ENCODE results near the gene CAPN13. TPM values are rescaled to one million over a fixed set of nuclear protein-coding genes. Genes with fewer than 3 reads are reported as not detected.

Gene CAPN13
- total and polyA plus RNA-seq, 2 experiments from 2014 or later = 0.50 to 0.94 TPM

DNA sequence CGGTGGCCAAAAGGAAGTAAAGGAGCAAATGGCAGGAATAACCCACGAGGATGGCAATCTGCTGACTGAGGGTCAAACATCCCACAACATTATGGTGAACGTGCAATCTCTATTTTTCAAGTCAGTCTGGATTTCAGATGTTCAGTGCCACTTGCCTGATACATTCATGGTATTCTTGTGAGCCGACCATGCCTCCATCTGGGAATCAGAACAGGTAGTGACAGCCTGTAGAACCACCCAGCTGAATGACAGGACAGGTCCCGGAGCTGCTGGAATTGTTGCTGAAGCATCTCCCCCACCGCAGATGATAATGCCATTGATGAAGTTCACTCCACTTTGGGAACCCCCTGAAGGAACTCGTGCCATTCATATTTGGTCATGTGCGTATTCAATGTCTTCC is 123.2 kb downstream of the CAPN13 start (continued):
- TF ChIP-seq, protein P1, sequence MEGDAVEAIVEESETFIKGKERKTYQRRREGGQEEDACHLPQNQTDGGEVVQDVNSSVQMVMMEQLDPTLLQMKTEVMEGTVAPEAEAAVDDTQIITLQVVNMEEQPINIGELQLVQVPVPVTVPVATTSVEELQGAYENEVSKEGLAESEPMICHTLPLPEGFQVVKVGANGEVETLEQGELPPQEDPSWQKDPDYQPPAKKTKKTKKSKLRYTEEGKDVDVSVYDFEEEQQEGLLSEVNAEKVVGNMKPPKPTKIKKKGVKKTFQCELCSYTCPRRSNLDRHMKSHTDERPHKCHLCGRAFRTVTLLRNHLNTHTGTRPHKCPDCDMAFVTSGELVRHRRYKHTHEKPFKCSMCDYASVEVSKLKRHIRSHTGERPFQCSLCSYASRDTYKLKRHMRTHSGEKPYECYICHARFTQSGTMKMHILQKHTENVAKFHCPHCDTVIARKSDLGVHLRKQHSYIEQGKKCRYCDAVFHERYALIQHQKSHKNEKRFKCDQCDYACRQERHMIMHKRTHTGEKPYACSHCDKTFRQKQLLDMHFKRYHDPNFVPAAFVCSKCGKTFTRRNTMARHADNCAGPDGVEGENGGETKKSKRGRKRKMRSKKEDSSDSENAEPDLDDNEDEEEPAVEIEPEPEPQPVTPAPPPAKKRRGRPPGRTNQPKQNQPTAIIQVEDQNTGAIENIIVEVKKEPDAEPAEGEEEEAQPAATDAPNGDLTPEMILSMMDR (conservative IDR thresholded peaks at IDR 0.05; ENCODE audit: low read depth in 2 of 2) = no peak
- no peak for TF ChIP-seq POLR2AphosphoS5 (IDR thresholded peaks at IDR 0.05; ENCODE audit: low read depth)
- TF ChIP-seq CREB1 (CRISPR knock-in tag; IDR thresholded peaks at IDR 0.05; ENCODE audit: low read depth) = no peak
- no peak for TF ChIP-seq ZNF114 (CRISPR knock-in tag; IDR thresholded peaks at IDR 0.05)
- TF ChIP-seq EZH2 (IDR thresholded peaks at IDR 0.05; ENCODE audit: low read depth, unreplicated experiment) = no peak
- no peak for TF ChIP-seq NANOG (IDR thresholded peaks at IDR 0.05; ENCODE audit: borderline replicate concordance)
- TF ChIP-seq, protein P2, sequence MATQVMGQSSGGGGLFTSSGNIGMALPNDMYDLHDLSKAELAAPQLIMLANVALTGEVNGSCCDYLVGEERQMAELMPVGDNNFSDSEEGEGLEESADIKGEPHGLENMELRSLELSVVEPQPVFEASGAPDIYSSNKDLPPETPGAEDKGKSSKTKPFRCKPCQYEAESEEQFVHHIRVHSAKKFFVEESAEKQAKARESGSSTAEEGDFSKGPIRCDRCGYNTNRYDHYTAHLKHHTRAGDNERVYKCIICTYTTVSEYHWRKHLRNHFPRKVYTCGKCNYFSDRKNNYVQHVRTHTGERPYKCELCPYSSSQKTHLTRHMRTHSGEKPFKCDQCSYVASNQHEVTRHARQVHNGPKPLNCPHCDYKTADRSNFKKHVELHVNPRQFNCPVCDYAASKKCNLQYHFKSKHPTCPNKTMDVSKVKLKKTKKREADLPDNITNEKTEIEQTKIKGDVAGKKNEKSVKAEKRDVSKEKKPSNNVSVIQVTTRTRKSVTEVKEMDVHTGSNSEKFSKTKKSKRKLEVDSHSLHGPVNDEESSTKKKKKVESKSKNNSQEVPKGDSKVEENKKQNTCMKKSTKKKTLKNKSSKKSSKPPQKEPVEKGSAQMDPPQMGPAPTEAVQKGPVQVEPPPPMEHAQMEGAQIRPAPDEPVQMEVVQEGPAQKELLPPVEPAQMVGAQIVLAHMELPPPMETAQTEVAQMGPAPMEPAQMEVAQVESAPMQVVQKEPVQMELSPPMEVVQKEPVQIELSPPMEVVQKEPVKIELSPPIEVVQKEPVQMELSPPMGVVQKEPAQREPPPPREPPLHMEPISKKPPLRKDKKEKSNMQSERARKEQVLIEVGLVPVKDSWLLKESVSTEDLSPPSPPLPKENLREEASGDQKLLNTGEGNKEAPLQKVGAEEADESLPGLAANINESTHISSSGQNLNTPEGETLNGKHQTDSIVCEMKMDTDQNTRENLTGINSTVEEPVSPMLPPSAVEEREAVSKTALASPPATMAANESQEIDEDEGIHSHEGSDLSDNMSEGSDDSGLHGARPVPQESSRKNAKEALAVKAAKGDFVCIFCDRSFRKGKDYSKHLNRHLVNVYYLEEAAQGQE (IDR thresholded peaks at IDR 0.05; ENCODE audit: unreplicated experiment) = no peak
- TF ChIP-seq STAT1 (IDR thresholded peaks at IDR 0.05; ENCODE audit: unreplicated experiment) = no peak

DNA sequence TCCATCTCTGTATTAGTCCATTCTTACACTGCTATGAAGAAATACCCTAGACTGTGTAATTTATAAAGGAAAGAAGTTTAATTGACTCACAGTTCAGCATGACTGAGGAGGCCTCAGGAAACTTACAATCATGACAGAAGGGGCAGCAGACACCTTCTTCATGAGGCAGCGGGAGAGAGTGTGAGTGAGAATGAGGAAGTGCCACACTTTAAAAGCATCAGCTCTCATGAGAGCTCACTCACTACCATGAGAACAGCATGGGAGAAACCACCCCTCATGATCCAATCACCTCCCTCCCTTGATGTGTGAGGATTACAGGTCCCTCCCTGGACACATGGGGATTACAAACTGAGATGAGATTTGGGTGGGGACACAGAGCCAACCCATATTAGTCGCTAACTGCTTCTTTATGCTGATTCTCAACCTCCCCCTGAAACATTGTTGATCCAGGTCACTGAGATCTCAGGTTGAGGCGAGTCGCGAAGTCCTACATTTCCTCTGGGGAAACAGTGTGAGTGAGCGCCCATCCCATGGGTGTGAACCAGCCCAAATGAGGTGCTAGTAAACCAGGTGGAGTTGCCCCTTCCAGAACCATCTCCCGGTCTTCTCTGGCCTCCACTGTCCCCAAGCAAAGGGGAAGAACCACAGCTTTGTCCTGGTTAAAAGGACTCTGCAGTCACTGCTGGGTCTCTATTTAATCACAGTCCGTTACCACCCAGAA is 123.8 kb downstream of the CAPN13 start:
- H3K36me3 ChIP-seq (ENCODE audit: insufficient read depth) = no peaks in the 10 kb centered on the region
- no peaks in the 10 kb centered on the region for H3K9me3 Mint-ChIP-seq
- no peak overlapping the region for H3K4me3 ChIP-seq
- ATAC-seq = no peak
- peak overlapping the region; percentile 52; the same call in 1 of the 2 replicates for H2AFZ ChIP-seq
- no peak overlapping the region for H3K4me3 Mint-ChIP-seq
- no peak overlapping the region for H3K4me2 ChIP-seq
- H3K27ac ChIP-seq (ENCODE audit: low read depth) = no peak overlapping the region
- H3K27me3 Mint-ChIP-seq (ENCODE audit: insufficient read depth, low read depth, poor library complexity) = peaks cover 2% of the 10 kb centered on the region
- no peak overlapping the region for H3K27ac Mint-ChIP-seq
- no peaks in the 10 kb centered on the region for H3K36me3 Mint-ChIP-seq (ENCODE audit: low read depth)
- H3K9me2 ChIP-seq (ENCODE audit: insufficient read depth) = no peaks in the 10 kb centered on the region
- H3F3A ChIP-seq (replicated peaks; ENCODE audit: low read depth) = no peaks in the 10 kb centered on the region
- no peaks in the 10 kb centered on the region for H3K79me2 ChIP-seq (replicated peaks; ENCODE audit: insufficient read depth)
- H4K20me1 ChIP-seq (replicated peaks; ENCODE audit: insufficient read depth) = no peaks in the 10 kb centered on the region
- no peaks in the 10 kb centered on the region for H3K27me3 ChIP-seq (ENCODE audit: insufficient read depth)
- peaks cover 3% of the 10 kb centered on the region; the same call in 2 of the 3 replicates for H3K4me1 Mint-ChIP-seq
- no peaks in the 10 kb centered on the region for H3K4me1 ChIP-seq (ENCODE audit: insufficient read depth)
- no peak for DNase-seq (ENCODE audit: low spot score)
- TF ChIP-seq ZNF331 (CRISPR knock-in tag; IDR thresholded peaks at IDR 0.05; ENCODE audit: low read depth) = no peak
- no peak for TF ChIP-seq JUNB (IDR thresholded peaks at IDR 0.05; ENCODE audit: unreplicated experiment)
- TF ChIP-seq NANOG (IDR thresholded peaks at IDR 0.05; ENCODE audit: borderline replicate concordance) = no peak
- TF ChIP-seq, protein P3, sequence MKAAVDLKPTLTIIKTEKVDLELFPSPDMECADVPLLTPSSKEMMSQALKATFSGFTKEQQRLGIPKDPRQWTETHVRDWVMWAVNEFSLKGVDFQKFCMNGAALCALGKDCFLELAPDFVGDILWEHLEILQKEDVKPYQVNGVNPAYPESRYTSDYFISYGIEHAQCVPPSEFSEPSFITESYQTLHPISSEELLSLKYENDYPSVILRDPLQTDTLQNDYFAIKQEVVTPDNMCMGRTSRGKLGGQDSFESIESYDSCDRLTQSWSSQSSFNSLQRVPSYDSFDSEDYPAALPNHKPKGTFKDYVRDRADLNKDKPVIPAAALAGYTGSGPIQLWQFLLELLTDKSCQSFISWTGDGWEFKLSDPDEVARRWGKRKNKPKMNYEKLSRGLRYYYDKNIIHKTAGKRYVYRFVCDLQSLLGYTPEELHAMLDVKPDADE (IDR thresholded peaks at IDR 0.05) = no peak
- no peak for TF ChIP-seq POLR2AphosphoS5 (IDR thresholded peaks at IDR 0.05; ENCODE audit: low read depth)
- TF ChIP-seq, protein P4, sequence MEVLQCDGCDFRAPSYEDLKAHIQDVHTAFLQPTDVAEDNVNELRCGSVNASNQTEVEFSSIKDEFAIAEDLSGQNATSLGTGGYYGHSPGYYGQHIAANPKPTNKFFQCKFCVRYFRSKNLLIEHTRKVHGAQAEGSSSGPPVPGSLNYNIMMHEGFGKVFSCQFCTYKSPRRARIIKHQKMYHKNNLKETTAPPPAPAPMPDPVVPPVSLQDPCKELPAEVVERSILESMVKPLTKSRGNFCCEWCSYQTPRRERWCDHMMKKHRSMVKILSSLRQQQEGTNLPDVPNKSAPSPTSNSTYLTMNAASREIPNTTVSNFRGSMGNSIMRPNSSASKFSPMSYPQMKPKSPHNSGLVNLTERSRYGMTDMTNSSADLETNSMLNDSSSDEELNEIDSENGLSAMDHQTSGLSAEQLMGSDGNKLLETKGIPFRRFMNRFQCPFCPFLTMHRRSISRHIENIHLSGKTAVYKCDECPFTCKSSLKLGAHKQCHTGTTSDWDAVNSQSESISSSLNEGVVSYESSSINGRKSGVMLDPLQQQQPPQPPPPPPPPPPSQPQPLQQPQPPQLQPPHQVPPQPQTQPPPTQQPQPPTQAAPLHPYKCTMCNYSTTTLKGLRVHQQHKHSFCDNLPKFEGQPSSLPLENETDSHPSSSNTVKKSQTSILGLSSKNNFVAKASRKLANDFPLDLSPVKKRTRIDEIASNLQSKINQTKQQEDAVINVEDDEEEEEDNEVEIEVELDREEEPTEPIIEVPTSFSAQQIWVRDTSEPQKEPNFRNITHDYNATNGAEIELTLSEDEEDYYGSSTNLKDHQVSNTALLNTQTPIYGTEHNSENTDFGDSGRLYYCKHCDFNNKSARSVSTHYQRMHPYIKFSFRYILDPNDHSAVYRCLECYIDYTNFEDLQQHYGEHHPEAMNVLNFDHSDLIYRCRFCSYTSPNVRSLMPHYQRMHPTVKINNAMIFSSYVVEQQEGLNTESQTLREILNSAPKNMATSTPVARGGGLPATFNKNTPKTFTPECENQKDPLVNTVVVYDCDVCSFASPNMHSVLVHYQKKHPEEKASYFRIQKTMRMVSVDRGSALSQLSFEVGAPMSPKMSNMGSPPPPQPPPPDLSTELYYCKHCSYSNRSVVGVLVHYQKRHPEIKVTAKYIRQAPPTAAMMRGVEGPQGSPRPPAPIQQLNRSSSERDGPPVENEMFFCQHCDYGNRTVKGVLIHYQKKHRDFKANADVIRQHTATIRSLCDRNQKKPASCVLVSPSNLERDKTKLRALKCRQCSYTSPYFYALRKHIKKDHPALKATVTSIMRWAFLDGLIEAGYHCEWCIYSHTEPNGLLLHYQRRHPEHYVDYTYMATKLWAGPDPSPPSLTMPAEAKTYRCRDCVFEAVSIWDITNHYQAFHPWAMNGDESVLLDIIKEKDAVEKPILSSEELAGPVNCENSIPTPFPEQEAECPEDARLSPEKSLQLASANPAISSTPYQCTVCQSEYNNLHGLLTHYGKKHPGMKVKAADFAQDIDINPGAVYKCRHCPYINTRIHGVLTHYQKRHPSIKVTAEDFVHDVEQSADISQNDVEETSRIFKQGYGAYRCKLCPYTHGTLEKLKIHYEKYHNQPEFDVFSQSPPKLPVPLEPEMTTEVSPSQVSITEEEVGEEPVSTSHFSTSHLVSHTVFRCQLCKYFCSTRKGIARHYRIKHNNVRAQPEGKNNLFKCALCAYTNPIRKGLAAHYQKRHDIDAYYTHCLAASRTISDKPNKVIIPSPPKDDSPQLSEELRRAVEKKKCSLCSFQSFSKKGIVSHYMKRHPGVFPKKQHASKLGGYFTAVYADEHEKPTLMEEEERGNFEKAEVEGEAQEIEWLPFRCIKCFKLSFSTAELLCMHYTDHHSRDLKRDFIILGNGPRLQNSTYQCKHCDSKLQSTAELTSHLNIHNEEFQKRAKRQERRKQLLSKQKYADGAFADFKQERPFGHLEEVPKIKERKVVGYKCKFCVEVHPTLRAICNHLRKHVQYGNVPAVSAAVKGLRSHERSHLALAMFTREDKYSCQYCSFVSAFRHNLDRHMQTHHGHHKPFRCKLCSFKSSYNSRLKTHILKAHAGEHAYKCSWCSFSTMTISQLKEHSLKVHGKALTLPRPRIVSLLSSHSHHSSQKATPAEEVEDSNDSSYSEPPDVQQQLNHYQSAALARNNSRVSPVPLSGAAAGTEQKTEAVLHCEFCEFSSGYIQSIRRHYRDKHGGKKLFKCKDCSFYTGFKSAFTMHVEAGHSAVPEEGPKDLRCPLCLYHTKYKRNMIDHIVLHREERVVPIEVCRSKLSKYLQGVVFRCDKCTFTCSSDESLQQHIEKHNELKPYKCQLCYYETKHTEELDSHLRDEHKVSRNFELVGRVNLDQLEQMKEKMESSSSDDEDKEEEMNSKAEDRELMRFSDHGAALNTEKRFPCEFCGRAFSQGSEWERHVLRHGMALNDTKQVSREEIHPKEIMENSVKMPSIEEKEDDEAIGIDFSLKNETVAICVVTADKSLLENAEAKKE (CRISPR knock-in tag; IDR thresholded peaks at IDR 0.05) = no peak
